GM18505 (cell line): ENCODE measurements around the gene SRSF3.
"Not testable (repeated sequence)": the region's sequence is repeated elsewhere in the genome, so short reads cannot be mapped to it uniquely, and the experiment has no call there.

ENCODE experiments used
- ATAC-seq: cut with Tn5 transposase; IDR thresholded peaks from one replicate; pipeline ENCODE4 v1.9.1; 2021; ENCODE audit not compliant: unreplicated experiment
- POLR2A ChIP-seq: IDR thresholded peaks from 4 replicates; pipeline ENCODE4 v1.6.1; 2011; ENCODE audit warnings: borderline replicate concordance; ENCODE audit not compliant: insufficient read depth, insufficient read length; ENCODE audit errors: extremely low read depth

SRSF3 gene

DNA sequence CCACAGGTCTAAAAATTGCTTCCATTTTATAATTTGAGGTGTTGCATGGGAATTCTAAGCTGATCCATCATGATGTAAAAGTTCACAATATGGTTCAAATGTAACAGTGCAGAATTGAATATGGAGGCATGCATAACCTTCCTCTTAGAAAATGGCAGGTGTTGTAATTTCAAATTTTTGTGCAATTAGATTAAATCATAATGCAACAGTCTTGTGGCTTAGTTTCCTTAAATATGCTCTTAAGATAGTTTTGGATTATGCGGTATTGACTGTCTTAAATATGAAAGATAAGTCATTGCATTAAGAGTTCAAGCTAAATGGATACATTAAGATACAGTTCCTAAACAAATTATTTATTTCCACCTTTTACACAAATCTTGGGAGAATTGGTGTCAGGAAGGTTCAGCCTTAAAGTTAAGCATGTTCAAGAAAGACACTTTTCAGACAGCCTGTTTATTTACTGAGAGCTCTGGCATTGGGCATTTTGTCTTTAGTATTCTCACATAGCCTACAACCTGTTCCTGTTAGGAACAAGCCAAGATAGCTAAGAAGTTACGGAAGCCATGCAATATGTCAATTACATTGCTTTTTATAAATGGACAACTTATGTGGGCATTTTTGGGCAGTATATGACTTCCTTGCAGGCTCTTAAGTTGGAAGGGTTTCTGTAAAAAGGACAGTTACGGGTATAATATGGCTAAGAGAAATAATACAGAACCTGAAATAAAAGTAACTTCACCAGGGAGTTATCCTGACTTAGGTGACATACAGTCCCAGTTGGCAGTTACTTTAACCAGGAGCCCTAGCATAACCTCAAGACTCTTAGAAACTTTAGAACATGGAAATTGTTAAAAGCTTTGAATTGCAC is 9.3 kb downstream of the SRSF3 start:
- no peak for ATAC-seq
- TF ChIP-seq POLR2A: peak; percentile 22

DNA sequence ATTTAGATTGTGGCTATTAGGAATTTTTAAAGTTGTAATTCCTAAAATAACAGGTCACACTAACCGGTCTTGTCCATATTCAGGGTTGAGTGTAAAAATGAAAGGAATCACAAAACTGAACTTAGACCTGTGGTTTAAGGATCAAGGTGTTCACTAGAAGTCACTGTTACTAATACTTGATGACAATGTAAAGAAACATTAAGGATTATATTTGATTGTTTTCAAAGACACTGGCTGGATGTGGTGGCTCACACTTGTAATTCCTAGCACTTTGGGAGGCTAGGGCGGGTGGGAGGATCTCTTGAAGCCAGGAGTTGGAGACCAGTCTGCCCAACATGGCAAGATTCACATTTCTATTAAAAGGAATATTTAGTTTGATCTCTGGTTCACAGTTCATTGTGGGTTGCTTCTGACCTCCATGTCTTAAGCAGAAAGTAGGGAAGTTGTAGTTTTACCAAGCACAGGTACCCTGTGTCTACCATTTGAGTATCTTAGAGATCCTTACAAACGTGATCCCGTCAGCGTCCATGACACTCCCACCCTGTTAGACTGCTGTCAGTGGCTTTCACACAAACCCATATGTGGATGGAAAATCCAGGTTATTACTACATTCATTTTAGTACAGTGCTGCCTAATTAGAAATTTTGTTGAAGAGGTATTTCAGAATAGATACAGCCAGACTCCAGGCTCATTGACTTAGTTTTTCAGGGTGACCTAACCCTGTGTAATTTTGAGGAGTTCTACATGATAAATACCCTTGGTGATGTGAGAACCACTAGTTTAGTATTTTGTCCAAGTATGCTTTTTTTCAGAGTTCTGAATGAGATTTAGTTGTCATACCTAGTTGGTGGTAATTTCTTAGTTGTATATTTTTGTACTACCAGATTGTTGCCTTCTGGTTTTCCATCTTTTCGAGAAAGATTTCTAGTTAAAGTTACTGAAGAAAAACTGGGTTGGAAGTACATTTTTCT is 10.2 kb downstream of the SRSF3 start:
- peak; percentile 48 for TF ChIP-seq POLR2A
- no peak for ATAC-seq

DNA sequence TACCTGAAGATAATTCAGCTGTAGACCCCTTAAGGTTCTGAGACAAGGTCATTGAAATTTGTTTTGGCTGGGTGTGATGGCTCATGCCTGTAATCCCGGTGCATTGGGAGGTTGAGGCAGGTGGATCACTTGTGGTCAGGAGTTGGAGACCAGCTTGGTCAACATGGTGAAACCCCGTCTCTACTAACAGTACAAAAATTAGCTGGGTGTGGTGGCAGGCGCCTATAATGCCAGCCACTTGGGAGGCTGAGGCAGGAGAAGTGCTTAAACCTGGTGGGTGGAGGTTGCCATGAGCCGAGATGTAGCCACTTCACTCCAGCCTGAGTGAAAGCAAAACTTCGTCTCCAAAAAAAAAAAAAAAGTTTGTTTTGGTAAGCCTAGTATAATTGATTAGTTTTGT is 11.0 kb downstream of the SRSF3 start:
- no peak for ATAC-seq
- TF ChIP-seq POLR2A: no peak

DNA sequence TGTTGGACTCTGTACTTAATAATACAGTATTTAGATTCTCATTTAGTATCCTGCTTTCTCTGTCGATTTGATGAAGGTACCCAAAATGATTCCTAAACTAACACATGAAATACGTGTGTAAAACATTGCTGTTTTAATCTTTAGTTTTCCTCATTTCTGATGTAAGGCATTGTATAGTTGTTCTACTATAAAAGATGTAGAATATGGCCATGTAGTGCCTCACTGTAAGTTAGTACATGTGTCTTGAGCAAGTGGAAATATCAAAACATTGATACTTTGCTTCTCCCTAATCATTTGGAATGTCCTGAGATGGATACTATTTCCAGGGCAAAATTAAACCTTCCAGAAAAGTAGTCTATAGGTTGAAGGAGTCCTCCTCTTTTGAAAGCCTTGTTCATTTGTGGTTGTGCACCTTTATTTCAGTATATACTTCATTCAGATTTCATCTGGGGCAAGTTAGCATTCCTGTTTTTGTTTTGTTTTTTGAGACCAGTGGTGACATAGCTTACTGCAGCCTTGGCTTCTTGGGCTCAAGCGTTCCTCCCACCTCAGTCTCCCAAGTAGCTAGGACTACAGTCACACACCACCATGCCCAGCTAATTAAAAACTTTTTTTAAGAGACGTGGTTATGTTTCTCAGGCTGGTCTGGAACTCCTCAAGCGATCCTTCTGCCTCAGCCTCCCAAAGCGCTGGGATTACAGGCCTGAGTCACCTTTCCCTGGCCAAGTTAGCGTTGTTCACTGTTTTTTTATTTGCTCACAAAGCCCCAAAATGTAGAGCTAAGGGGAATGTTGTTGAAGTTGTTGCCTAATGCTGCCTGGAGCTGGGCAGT is 11.6 kb downstream of the SRSF3 start:
- ATAC-seq: no peak
- no peak for TF ChIP-seq POLR2A

DNA sequence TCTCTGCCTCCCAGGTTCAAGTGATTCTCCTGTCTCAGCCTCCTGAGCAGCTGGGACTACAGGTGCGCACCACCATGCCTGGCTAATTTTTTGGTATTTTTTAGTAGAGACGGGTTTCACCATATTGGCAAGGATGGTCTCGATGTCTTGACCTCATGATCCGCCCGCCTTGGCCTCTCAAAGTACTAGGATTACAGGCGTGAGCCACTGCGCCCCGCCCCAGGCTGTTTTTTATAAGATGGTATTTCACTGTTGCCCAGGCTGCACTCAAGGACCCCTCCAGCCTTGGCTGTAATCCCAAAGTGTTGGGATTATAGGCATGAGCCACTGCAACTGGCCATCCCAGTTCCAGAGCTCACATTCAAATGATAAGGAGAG is 13.1 kb downstream of the SRSF3 start:
- ATAC-seq: not testable (repeated sequence)

DNA sequence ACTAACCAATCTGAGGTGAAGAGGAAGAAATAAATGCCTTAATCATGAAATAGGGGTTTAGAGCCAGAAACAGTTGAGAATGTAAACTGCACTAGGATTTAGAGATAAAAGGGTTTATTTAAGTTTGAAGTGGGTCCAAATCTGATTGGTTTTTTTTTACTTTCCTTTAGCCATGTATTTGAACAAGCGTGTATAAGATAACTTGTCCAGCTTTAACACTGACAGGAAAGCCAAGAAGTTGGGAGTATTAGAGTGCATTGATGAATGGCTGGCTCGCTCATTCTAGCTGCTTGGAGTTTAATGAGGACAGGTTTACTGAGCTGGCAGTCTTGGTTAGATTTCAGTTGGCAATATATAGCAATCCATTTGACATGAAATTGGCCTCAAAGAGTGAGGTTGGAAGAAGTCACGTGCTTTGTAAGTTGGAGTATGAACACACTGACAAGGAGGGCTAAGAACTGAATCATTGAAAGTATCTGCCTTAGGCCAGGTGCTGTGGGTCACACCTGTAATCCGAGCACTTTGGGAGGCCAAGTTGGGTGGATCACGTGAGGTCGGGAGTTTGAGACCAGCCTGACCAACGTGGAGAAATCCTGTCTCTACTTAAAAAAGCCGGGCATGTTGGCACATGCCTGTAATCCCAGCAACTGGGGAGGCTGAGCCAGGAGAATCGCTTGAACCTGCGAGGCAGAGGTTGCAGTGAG is 13.7 kb downstream of the SRSF3 start:
- no peak for TF ChIP-seq POLR2A
- ATAC-seq: no peak

DNA sequence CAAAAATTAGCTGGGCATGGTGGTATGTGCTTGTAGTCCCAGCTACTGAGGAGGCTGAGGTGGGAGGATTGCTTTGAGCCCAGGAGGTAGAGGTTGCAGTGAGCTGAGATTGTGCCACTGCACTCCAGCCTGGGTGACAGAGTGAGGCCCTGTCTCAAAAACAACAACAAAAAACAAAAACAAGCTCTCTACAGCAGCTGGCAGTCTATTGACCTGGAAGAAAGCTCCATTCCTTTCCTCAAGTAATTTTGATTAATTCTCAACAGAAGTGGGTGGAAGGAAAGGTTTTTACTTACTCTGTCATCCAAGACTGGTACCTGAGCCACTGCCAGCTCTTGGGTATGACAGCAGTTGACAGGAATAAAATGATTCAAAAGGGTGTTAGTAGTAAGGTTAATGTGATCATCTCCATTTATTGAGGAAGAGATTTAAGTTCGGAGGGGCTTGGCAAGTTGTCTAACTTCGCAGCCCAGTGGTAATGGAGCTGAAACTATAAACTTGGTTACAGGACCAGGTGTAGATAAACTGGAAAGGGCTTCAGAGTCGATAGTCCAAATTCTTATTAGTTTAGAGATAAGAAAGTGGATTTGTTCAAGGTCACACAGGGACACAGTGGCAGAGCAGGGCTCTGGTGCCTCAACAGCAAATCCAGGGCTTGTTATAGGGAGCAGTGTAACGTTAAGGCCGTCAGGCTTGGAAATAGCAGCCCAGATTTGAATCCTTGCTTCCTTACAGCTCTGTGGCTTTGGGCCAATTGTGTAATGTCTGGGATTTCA is 14.8 kb downstream of the SRSF3 start:
- peak; percentile 18 for TF ChIP-seq POLR2A
- no peak for ATAC-seq

DNA sequence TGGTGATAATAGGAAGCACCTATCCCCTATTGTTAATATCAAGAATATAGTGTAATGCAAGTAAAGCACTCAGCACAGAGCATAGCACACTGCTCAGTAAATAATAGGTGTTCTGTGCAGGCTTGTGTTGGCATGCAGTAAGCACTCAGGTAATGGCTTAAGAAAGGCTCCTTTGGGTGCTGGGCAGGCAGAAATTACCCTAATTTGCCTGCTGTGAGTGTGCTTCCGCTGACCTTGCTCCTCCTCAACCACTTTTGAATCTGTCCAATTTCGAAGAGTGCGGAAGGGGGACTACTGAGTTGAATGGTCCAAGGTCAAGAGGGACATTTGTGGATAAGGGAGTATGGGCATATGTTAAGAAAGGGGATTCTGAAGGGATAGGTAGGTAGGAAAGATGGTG is 15.4 kb downstream of the SRSF3 start:
- TF ChIP-seq POLR2A: no peak
- ATAC-seq: no peak

DNA sequence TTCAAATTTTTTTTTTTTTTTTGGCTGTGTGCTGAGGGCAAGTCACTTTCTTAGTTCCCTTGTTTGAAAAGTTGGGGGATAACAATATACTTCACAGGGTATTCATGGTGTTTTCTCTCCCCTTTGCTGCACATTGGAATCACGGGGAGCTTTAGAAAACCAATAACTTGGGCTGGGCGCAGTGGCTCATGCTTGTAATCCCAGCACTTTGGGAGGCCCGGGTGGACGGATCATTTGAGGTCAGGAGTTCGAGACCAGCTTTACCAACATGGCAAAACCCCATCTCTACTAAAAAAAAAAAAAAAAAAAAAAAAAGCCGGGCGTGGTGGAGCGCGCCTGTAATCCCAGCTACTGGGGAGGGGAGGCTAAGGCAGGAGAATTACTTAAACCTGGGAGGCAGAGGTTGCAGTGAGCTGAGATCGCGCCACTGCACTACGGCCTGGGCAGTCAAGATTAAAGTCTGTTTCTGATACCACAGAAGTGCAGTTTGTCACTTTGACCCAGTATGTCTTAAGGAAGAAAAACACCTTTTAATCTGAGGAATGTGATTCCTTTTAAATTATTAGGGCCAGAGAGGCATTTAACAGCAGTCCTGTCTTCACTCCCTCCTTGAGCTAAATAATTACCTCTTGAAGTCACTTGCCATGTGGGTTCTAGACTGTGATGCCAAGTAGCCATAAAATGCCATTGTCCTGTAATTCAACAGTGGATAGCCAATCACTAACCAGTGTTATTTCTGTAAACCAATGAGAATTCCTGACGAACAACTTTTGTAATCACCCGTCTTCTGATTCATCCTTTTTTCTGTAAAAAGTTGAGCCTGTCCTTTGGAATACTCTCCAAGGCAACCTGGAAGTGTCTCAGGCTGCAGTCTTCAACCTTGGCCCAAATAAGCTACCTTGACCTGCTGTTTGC is 16.1 kb downstream of the SRSF3 start:
- no peak for ATAC-seq
- no peak for TF ChIP-seq POLR2A

DNA sequence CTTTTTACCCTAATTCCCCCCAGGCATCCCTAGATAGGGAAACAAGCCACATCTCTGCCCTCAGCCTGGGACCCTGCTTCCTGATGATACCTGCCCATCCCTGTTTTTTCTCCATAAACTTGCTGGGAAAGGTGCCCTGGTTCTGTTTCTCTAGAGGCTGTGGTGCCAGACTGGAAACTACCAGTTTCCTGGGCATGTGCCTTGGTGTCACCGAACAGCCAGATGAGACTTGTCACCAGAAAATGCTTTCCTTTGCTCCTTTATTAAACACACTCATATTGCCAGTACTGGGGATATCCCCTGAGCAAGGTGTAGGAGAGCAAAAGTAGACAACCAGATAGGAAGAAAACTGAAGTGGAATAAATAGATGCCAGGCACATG is 16.8 kb downstream of the SRSF3 start:
- ATAC-seq: no peak
- no peak for TF ChIP-seq POLR2A

DNA sequence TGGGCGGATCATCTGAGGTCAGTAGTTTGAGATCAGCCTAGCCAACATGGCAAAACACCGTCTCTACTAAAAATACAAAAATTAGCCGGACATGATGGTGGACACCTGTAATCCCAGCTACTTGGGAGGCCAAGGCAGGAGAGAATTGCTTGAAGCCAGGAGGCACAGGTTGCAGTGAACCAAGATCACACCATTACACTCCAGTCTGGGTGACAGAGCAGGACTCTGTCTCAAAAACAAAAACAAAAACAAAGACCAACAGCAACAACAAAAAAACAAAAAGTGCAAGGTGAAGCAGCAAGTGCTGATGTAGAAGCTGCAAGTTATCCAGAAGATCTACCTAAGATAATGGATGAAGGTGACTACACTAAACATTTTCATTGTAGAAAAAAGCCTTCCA is 17.5 kb downstream of the SRSF3 start:
- ATAC-seq: not testable (repeated sequence)
